CD4-positive, CD25-positive, alpha-beta regulatory T cell (primary cell): ENCODE data around the gene EPHB6. TPM values are rescaled to one million over a fixed set of nuclear protein-coding genes. Genes with fewer than 3 reads are reported as not detected.

Experiments used
- ATAC-seq, 2 donors: fragments of 150-1000 bp; cut with Tn5 transposase; one replicate each; pipeline ENCODE4 v1.10.0; 2021; ENCODE audit warnings: low read depth in 2 of 2, moderate number of reproducible peaks in 2 of 2, moderate library complexity in 1 of 2
- DNase-seq, 3 donors: peaks; one replicate each; pipeline versions ENCODE4 v3.0.0 to v3.0.0-alpha.2; 2012 to 2022; ENCODE audit warnings: mixed read lengths in 1 of 3
- H3K27ac ChIP-seq: one replicate; pipeline ENCODE4 v1.7.0; 2013; ENCODE audit warnings: mild to moderate bottlenecking, low read length; ENCODE audit not compliant: insufficient read depth, poor library complexity, severe bottlenecking
- H3K27me3 ChIP-seq: one replicate; pipeline ENCODE4 v1.7.0; 2013; ENCODE audit warnings: low read length; ENCODE audit not compliant: control insufficient read depth, insufficient read depth
- H3K36me3 ChIP-seq: one replicate; pipeline ENCODE4 v1.7.0; 2013; ENCODE audit warnings: mild to moderate bottlenecking, low read length, moderate library complexity; ENCODE audit not compliant: control insufficient read depth, insufficient read depth
- H3K4me1 ChIP-seq: 2 replicates; pipeline ENCODE4 v1.7.0; 2013; ENCODE audit warnings: mild to moderate bottlenecking, low read length; ENCODE audit not compliant: insufficient read depth, control insufficient read depth, poor library complexity, severe bottlenecking
- H3K4me3 ChIP-seq: one replicate; pipeline ENCODE4 v1.7.0; 2013; ENCODE audit warnings: low read depth, mild to moderate bottlenecking, low read length, moderate library complexity
- H3K9me3 ChIP-seq, 2 experiments: 1 replicate in 1 of 2; 2 replicates in 1 of 2; pipeline ENCODE4 v1.7.0; 2013; ENCODE audit warnings: low read length in 2 of 2, mild to moderate bottlenecking in 1 of 2, moderate library complexity in 1 of 2; ENCODE audit not compliant: control insufficient read depth in 2 of 2
- H3K27ac Mint-ChIP-seq, 3 donors: one replicate each; pipeline ENCODE4 v1.8.0; 2020 to 2022; ENCODE audit warnings: mild to moderate bottlenecking in 3 of 3, mixed read lengths in 3 of 3, moderate library complexity in 2 of 3
- H3K27me3 Mint-ChIP-seq: one replicate; pipeline ENCODE4 v1.8.0; 2022; ENCODE audit warnings: mild to moderate bottlenecking, mixed read lengths
- H3K36me3 Mint-ChIP-seq: one replicate; pipeline ENCODE4 v1.8.0; 2020; ENCODE audit warnings: mixed read lengths
- H3K4me1 Mint-ChIP-seq, 4 donors: one replicate each; pipeline ENCODE4 v1.8.0; 2020 to 2022; ENCODE audit warnings: mixed read lengths in 4 of 4, mild to moderate bottlenecking in 1 of 4
- H3K4me3 Mint-ChIP-seq, 4 donors: one replicate each; pipeline ENCODE4 v1.8.0; 2020 to 2022; ENCODE audit warnings: mild to moderate bottlenecking in 4 of 4, mixed read lengths in 4 of 4, moderate library complexity in 3 of 4
- H3K9me3 Mint-ChIP-seq, 7 donors: one replicate each; pipeline ENCODE4 v1.8.0; 2020 to 2022; ENCODE audit warnings: mixed read lengths in 7 of 7, mild to moderate bottlenecking in 3 of 7, moderate library complexity in 2 of 7
- polyA plus RNA-seq, 4 donors: library from polyadenylated mRNA; unstranded; fragments of 300-500 nt; fragmentation: Illumina TruSeq; gene quantifications; one replicate each; pipeline ENCODE4 v1.2.3, GENCODE V29; 2021
- total RNA-seq: library from RNA; stranded (reverse); gene quantifications from one replicate; pipeline ENCODE4 v1.2.3, GENCODE V29; 2022

The EPHB6 gene
- total and polyA plus RNA-seq, 5 donors from 2014 or later: 22.4 to 58.0 (median 29.7) TPM

- DNase-seq (no peak), ATAC-seq (no peak)
- Histone ChIP-seq H3K4me3 (no peak overlapping the region), H3K9me3 (peaks cover 0 to under 1% of the 10 kb centered on the region in 2 experiments), H3K36me3 (no peaks in the 10 kb centered on the region), H3K27ac (no peak overlapping the region), H3K27me3 (no peaks in the 10 kb centered on the region), H3K4me1 (peaks cover 12% of the 10 kb centered on the region)
- Mint-ChIP-seq H3K27me3 (peaks cover 44% of the 10 kb centered on the region), H3K36me3 (peaks cover 10% of the 10 kb centered on the region), H3K4me1 (peaks cover 10 to 37% (median 21%) of the 10 kb centered on the region in 4 donors), H3K27ac (peak overlapping the region; percentile 7 to 60 (median 17)), H3K9me3 (peaks cover 0 to 9% (median 7%) of the 10 kb centered on the region in 7 donors), H3K4me3 (no peak overlapping the region)
Measured at GRCh38 chr7:142817506-142817905, 37.4 kb upstream of the EPHB6 start.

GRCh38 chr7:142819530-142819929 lies 35.3 kb upstream of the EPHB6 start:
- peaks cover 0 to 13% (median 7%) of the 10 kb centered on the region in 7 donors for H3K9me3 Mint-ChIP-seq
- no peak for DNase-seq
- Histone ChIP-seq H3K4me3 (no peak overlapping the region), H3K4me1 (no peaks in the 10 kb centered on the region), H3K27ac (no peak overlapping the region), H3K36me3 (no peaks in the 10 kb centered on the region), H3K27me3 (peaks cover 3% of the 10 kb centered on the region), H3K9me3 (peaks cover 0 to 8% of the 10 kb centered on the region in 2 experiments)
- peaks cover 10% of the 10 kb centered on the region for H3K36me3 Mint-ChIP-seq
- no peak overlapping the region for H3K4me3 Mint-ChIP-seq
- H3K27me3 Mint-ChIP-seq: peaks cover 45% of the 10 kb centered on the region
- peaks cover 5 to 19% (median 10%) of the 10 kb centered on the region in 4 donors for H3K4me1 Mint-ChIP-seq
- H3K27ac Mint-ChIP-seq: peak overlapping the region in 1 of 3 donors; percentile 96
- no peak for ATAC-seq

- DNase-seq (no peak), ATAC-seq (no peak)
- H3K9me3 Mint-ChIP-seq: peaks cover 0 to 15% (median 8%) of the 10 kb centered on the region in 7 donors
- H3K27ac Mint-ChIP-seq: no peak overlapping the region
- Histone ChIP-seq H3K4me1 (no peaks in the 10 kb centered on the region), H3K4me3 (no peak overlapping the region), H3K27ac (no peak overlapping the region), H3K36me3 (no peaks in the 10 kb centered on the region), H3K9me3 (peaks cover 8 to 15% of the 10 kb centered on the region in 2 experiments), H3K27me3 (peaks cover 5% of the 10 kb centered on the region)
- H3K36me3 Mint-ChIP-seq: peaks cover 3% of the 10 kb centered on the region
- peaks cover 5 to 13% (median 10%) of the 10 kb centered on the region in 4 donors for H3K4me1 Mint-ChIP-seq
- H3K4me3 Mint-ChIP-seq: no peak overlapping the region
- peaks cover 46% of the 10 kb centered on the region for H3K27me3 Mint-ChIP-seq
Measured at GRCh38 chr7:142822714-142823113, 32.2 kb upstream of the EPHB6 start.

DNA sequence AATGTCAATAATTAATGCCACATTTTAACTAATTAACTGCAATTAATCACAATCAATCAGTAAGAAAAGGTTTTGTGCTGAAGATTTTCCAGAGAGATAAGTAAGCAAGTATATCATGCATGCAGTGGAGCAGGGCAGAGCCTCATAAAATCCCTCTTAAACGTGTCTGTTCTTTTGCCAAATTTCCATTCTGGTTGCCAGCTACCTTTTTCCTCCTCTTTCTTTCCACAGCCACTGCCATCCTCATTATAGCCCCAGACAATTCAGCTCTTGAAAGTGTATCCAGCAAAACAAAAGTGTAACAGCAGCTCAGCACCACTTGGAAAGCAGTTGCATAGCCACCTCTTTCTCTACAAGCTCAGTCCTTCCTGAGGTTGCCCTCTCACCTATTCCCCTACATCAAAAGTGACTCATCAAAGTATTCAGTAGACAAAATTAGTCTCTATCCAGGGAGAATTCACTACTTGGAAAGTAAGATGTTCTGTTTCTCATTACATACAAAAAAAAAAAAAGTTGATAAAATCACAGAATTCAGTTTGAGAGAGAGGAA lies 26.9 kb upstream of the EPHB6 start:
- no peak overlapping the region for H3K27ac ChIP-seq
- Mint-ChIP-seq H3K4me1 (peaks cover 0 to 8% (median 6%) of the 10 kb centered on the region in 4 donors), H3K4me3 (no peak overlapping the region), H3K27me3 (peaks cover 5% of the 10 kb centered on the region), H3K9me3 (peaks cover 0 to 8% (median 3%) of the 10 kb centered on the region in 7 donors), H3K36me3 (no peaks in the 10 kb centered on the region), H3K27ac (peak overlapping the region in 1 of 3 donors; percentile 78)
- DNase-seq: no peak
- no peaks in the 10 kb centered on the region for H3K4me1 ChIP-seq
- H3K4me3 ChIP-seq: no peak overlapping the region
- ATAC-seq: no peak
- H3K36me3 ChIP-seq: no peaks in the 10 kb centered on the region
- peaks cover 5% of the 10 kb centered on the region for H3K27me3 ChIP-seq
- peaks cover 8 to 9% of the 10 kb centered on the region in 2 experiments for H3K9me3 ChIP-seq

- no peaks in the 10 kb centered on the region for H3K9me3 ChIP-seq
- no peaks in the 10 kb centered on the region for H3K9me3 Mint-ChIP-seq
- H3K4me3 Mint-ChIP-seq: no peak overlapping the region
- ATAC-seq: no peak
- H3K36me3 ChIP-seq: no peaks in the 10 kb centered on the region
- no peak overlapping the region for H3K4me3 ChIP-seq
- no peaks in the 10 kb centered on the region for H3K27me3 ChIP-seq
- H3K27ac ChIP-seq: no peak overlapping the region
- peaks cover 14 to 29% (median 15%) of the 10 kb centered on the region in 4 donors for H3K4me1 Mint-ChIP-seq
- DNase-seq: no peak
- peaks cover 10% of the 10 kb centered on the region for H3K27me3 Mint-ChIP-seq
- H3K27ac Mint-ChIP-seq: peak overlapping the region in 2 of 3 donors; percentile 22 to 34
- H3K36me3 Mint-ChIP-seq: no peaks in the 10 kb centered on the region
- H3K4me1 ChIP-seq: no peaks in the 10 kb centered on the region
Measured at GRCh38 chr7:142832417-142832816, 22.5 kb upstream of the EPHB6 start.

- H3K27me3 Mint-ChIP-seq: peaks cover 10% of the 10 kb centered on the region
- H3K36me3 ChIP-seq: no peaks in the 10 kb centered on the region
- no peak overlapping the region for H3K4me3 Mint-ChIP-seq
- H3K27me3 ChIP-seq: no peaks in the 10 kb centered on the region
- no peak for DNase-seq
- no peaks in the 10 kb centered on the region for H3K4me1 ChIP-seq
- H3K27ac Mint-ChIP-seq: peak overlapping the region; percentile 8 to 34 (median 22)
- no peaks in the 10 kb centered on the region for H3K36me3 Mint-ChIP-seq
- no peak overlapping the region for H3K27ac ChIP-seq
- H3K4me1 Mint-ChIP-seq: peaks cover 12 to 25% (median 15%) of the 10 kb centered on the region in 4 donors
- no peak overlapping the region for H3K4me3 ChIP-seq
- ATAC-seq: no peak
- H3K9me3 Mint-ChIP-seq: no peaks in the 10 kb centered on the region
- H3K9me3 ChIP-seq: no peaks in the 10 kb centered on the region
Measured at GRCh38 chr7:142833174-142834048, 21.5 kb upstream of the EPHB6 start.

- Mint-ChIP-seq H3K4me1 (peaks cover 12 to 25% (median 15%) of the 10 kb centered on the region in 4 donors), H3K4me3 (peak overlapping the region in 1 of 4 donors; percentile 18)
Measured at GRCh38 chr7:142835487-142835886, 19.4 kb upstream of the EPHB6 start.

More at GRCh38 chr7:142835487-142835886, 19.4 kb upstream of the EPHB6 start:
- peaks cover 2% of the 10 kb centered on the region for H3K27me3 ChIP-seq
- Mint-ChIP-seq H3K27me3 (peaks cover 16% of the 10 kb centered on the region), H3K9me3 (no peaks in the 10 kb centered on the region), H3K36me3 (no peaks in the 10 kb centered on the region), H3K27ac (peak overlapping the region; percentile 10 to 81 (median 80))
- H3K4me3 ChIP-seq: no peak overlapping the region
- DNase-seq (peak in 2 of 3 donors; percentile 41 to 55), ATAC-seq (peak in 1 of 2 donors; percentile 58)
- H3K4me1 ChIP-seq: no peaks in the 10 kb centered on the region
- no peak overlapping the region for H3K27ac ChIP-seq
- no peaks in the 10 kb centered on the region for H3K9me3 ChIP-seq
- H3K36me3 ChIP-seq: no peaks in the 10 kb centered on the region
